ENCODE results near the gene ERRFI1. TPM values are rescaled to one million over a fixed set of nuclear protein-coding genes. Genes with fewer than 3 reads are reported as not detected.

ERRFI1 gene
- total RNA-seq, 2 experiments from 2014 or later: 3.6 TPM

GRCh38 chr1:7980984-7981383 is 45.1 kb downstream of the ERRFI1 start:
- DNase-seq (no peak), ATAC-seq (ENCODE audit: poor library complexity) (no peak)
- peaks cover 75% of the 10 kb centered on the region for H3K36me3 Mint-ChIP-seq (ENCODE audit: low read depth)
- H3K9me3 Mint-ChIP-seq: no peaks in the 10 kb centered on the region
- no peak overlapping the region for H3K4me3 Mint-ChIP-seq
- ChIA-PET CTCF (interaction anchor here (0.7 to 2.0 kb wide), 4 partner anchors 166 to 428 kb away, joined by 3 to 6 read pairs (median 5); no protein-coding TSS in a partner anchor), POLR2A (no interaction called here)
- intact Hi-C loops (cut with DNase I, micrococcal nuclease): loop anchor here in 1 of 2 experiments (1.0 kb wide), 1 partner anchor 333 kb away; no protein-coding TSS in a partner anchor
- no peak overlapping the region for H3K27ac Mint-ChIP-seq
- Histone ChIP-seq H3K36me3 (ENCODE audit: insufficient read depth, low read length) (peaks cover 72% of the 10 kb centered on the region), H3K4me3 (ENCODE audit: low read length) (no peak overlapping the region), H3K27me3 (ENCODE audit: control insufficient read depth in 1 of 2, insufficient read depth in 2 of 2, low read length in 2 of 2) (no peaks in the 10 kb centered on the region), H3K9me3 (ENCODE audit: control insufficient read depth in 1 of 2, insufficient read depth in 1 of 2, low read length in 2 of 2) (no peaks in the 10 kb centered on the region), H3K27ac (ENCODE audit: low read depth in 1 of 2, low read length in 2 of 2) (no peak overlapping the region), H3K4me1 (ENCODE audit: insufficient read depth, low read length) (peaks cover 6% of the 10 kb centered on the region)
- peaks cover 6% of the 10 kb centered on the region for H3K4me1 Mint-ChIP-seq (ENCODE audit: low read depth)
- TF ChIP-seq CTCF (IDR thresholded peaks at IDR 0.05): no peak
- H3K27me3 Mint-ChIP-seq: no peaks in the 10 kb centered on the region

DNA sequence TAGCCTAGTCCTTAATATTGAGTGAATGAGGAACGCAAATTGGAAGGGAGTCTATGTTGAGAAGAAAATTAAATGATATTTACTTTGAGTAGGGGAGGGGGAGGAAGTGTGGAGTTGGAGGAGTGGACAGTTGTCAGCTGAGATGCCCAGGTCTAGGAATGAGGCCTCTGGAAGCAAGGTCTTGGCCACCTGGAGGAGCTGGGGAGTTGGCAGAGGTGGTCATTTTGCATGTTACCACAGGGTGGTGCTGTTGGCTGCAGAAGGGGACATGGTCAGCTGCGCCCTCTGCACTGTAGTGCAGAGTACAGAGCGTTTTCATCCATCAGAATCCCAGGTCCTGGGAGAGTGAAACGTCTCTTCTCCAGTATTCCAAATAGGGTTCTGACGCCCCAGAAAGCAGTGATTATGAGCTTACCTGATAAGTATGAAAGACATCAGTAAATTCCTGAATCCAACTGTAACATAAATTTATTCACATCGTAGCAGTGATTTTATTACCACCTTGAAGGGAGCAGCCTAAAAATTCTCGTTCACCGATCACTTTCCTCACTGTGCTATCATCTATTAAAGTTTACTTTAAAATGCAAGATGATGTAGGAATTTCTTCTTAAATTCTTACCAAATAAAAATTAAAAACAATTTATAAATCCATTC is 50.8 kb downstream of the ERRFI1 start:
- no peaks in the 10 kb centered on the region for H3K9me3 ChIP-seq (ENCODE audit: control insufficient read depth in 1 of 2, insufficient read depth in 1 of 2, low read length in 2 of 2)
- peak overlapping the region; percentile 24 for H3K27ac Mint-ChIP-seq
- H3K27me3 ChIP-seq (ENCODE audit: control insufficient read depth in 1 of 2, insufficient read depth in 2 of 2, low read length in 2 of 2): no peaks in the 10 kb centered on the region
- no peak overlapping the region for H3K4me3 Mint-ChIP-seq
- no peak overlapping the region for H3K4me3 ChIP-seq (ENCODE audit: low read length)
- peak in 4 of 14 experiments; percentile 18 to 59 (median 42) for DNase-seq
- TF ChIP-seq CTCF (IDR thresholded peaks at IDR 0.05): peak; percentile 51
- H3K27ac ChIP-seq (ENCODE audit: low read depth in 1 of 2, low read length in 2 of 2): no peak overlapping the region
- H3K4me1 ChIP-seq (ENCODE audit: insufficient read depth, low read length): no peaks in the 10 kb centered on the region
- peaks cover 66% of the 10 kb centered on the region for H3K36me3 ChIP-seq (ENCODE audit: insufficient read depth, low read length)
- ChIA-PET POLR2A (interaction anchor here (0.7 kb wide), 1 partner anchor 14 kb away, joined by 3 read pairs; the partner anchor contains the start of gene PARK7), CTCF (interaction anchor here (0.5 to 1.4 kb wide), 12 partner anchors 8 to 580 kb away, joined by 3 to 5 read pairs (median 3); no protein-coding TSS in a partner anchor)
- peaks cover 5% of the 10 kb centered on the region for H3K4me1 Mint-ChIP-seq (ENCODE audit: low read depth)
- no peaks in the 10 kb centered on the region for H3K27me3 Mint-ChIP-seq
- ATAC-seq (ENCODE audit: poor library complexity): peak; percentile 41
- H3K9me3 Mint-ChIP-seq: no peaks in the 10 kb centered on the region
- peaks cover 69% of the 10 kb centered on the region for H3K36me3 Mint-ChIP-seq (ENCODE audit: low read depth)
- intact Hi-C loops (cut with DNase I, micrococcal nuclease): no loop called here

DNA sequence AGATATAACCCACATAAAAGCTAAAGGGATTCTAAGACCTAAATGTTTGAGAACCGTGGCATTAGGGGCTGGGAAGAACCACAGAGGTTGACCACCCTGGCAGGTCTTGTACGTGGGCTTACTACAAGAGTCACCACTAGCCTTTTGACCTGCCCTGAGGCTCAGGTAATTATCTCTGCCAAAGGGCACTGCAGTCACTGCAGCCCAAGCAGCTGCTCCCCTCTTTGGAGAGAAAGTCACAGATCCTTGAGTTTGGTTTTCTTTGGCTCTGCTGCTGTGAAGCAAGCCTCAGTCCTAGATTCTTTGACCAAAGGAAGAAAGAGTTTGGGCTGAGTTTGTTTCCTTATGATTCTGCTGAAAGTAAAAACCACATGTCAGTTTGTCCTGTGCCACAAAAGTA is 53.0 kb downstream of the ERRFI1 start:
- DNase-seq (no peak), ATAC-seq (ENCODE audit: poor library complexity) (no peak)
- no peaks in the 10 kb centered on the region for H3K27me3 ChIP-seq (ENCODE audit: control insufficient read depth in 1 of 2, insufficient read depth in 2 of 2, low read length in 2 of 2)
- no peaks in the 10 kb centered on the region for H3K9me3 Mint-ChIP-seq
- peaks cover 67% of the 10 kb centered on the region for H3K36me3 Mint-ChIP-seq (ENCODE audit: low read depth)
- no peak for TF ChIP-seq CTCF (IDR thresholded peaks at IDR 0.05)
- H3K4me3 ChIP-seq (ENCODE audit: low read length): no peak overlapping the region
- no peaks in the 10 kb centered on the region for H3K4me1 ChIP-seq (ENCODE audit: insufficient read depth, low read length)
- H3K27me3 Mint-ChIP-seq: no peaks in the 10 kb centered on the region
- H3K27ac ChIP-seq (ENCODE audit: low read depth in 1 of 2, low read length in 2 of 2): no peak overlapping the region
- CTCF ChIA-PET: interaction anchor here (1.3 kb wide), 1 partner anchor 10 kb away, joined by 3 read pairs; no protein-coding TSS in a partner anchor
- POLR2A ChIA-PET: no interaction called here
- H3K4me1 Mint-ChIP-seq (ENCODE audit: low read depth): peaks cover 12% of the 10 kb centered on the region
- no peaks in the 10 kb centered on the region for H3K9me3 ChIP-seq (ENCODE audit: control insufficient read depth in 1 of 2, insufficient read depth in 1 of 2, low read length in 2 of 2)
- H3K36me3 ChIP-seq (ENCODE audit: insufficient read depth, low read length): peaks cover 66% of the 10 kb centered on the region
- intact Hi-C loops (cut with DNase I, micrococcal nuclease): no loop called here
- no peak overlapping the region for H3K27ac Mint-ChIP-seq
- no peak overlapping the region for H3K4me3 Mint-ChIP-seq

Measured in CD4-positive, alpha-beta T cell (primary cell).